Stomach (tissue), 4 donors: Measurements from ENCODE around the gene BBS9.

ENCODE experiments used
- CTCF ChIP-seq, 7 experiments: fragments of 450-650 bp in 4 of 7; fragments of 200-600 bp in 3 of 7; sonication (generic) in 3 of 7; IDR thresholded peaks; one replicate each; pipeline ENCODE4 v1.5.1; 2016 to 2019; ENCODE audit warnings: antibody characterized with exemption in 7 of 7, control low read depth in 2 of 7, mild to moderate bottlenecking in 1 of 7
- POLR2A ChIP-seq, 4 donors: fragments of 450-650 bp; IDR thresholded peaks; one replicate each; pipeline ENCODE4 v1.6.1; 2016; ENCODE audit warnings: antibody characterized with exemption in 4 of 4, control low read depth in 2 of 4, mild to moderate bottlenecking in 1 of 4, moderate library complexity in 1 of 4
- POLR2AphosphoS5 ChIP-seq, 3 donors: sonication (generic); formaldehyde crosslinking; IDR thresholded peaks; one replicate each; pipeline ENCODE4 v1.6.1; 2016; ENCODE audit warnings: antibody characterized with exemption in 3 of 3

GRCh38 chr7:33627741-33628140 lies 498.4 kb downstream of the BBS9 start:
- TF ChIP-seq POLR2A (IDR thresholded peaks at IDR 0.05) (no peak), CTCF (IDR thresholded peaks at IDR 0.05) (no peak), POLR2AphosphoS5 (IDR thresholded peaks at IDR 0.05) (no peak)
